Naive thymus-derived CD4-positive, alpha-beta T cell (primary cell): ENCODE data around the gene FAM161A. TPM values are rescaled to one million over a fixed set of nuclear protein-coding genes. Genes with fewer than 3 reads are reported as not detected.

ENCODE experiments used
- ATAC-seq: fragments of 150-1000 bp; cut with Tn5 transposase; 2 replicates; pipeline ENCODE4 v1.10.0; 2021; ENCODE audit warnings: mild to moderate bottlenecking, moderate library complexity
- CTCF ChIA-PET: fragments of 350-600 bp; sonication (Branson Sonifier 250); formaldehyde crosslinking; loops from one replicate; lab custom pipeline; 2021; ENCODE audit warnings: antibody characterized with exemption; lab: Charles Lee
- POLR2A ChIA-PET: fragments of 350-600 bp; sonication (Branson Sonifier 250); formaldehyde crosslinking; loops from one replicate; lab custom pipeline; 2021; ENCODE audit warnings: antibody characterized with exemption, inconsistent platforms; lab: Charles Lee
- DNase-seq, 9 donors: peaks; one replicate each; pipeline versions ENCODE4 v3.0.0 to v3.0.0-alpha.2; 2020 to 2022; ENCODE audit warnings: mixed read lengths in 1 of 9
- H3K27ac ChIP-seq: one replicate; pipeline ENCODE4 v1.7.0; 2013; ENCODE audit warnings: mild to moderate bottlenecking, low read depth, low read length, moderate library complexity
- H3K27me3 ChIP-seq, 2 donors: one replicate each; pipeline ENCODE4 v1.7.0; 2013; ENCODE audit warnings: low read length in 2 of 2, mild to moderate bottlenecking in 2 of 2, moderate library complexity in 2 of 2; ENCODE audit not compliant: control insufficient read depth in 2 of 2, insufficient read depth in 2 of 2
- H3K36me3 ChIP-seq, 3 experiments: 1 replicate in 2 of 3; 2 replicates in 1 of 3; pipeline ENCODE4 v1.7.0; 2013; ENCODE audit warnings: low read length in 3 of 3, mild to moderate bottlenecking in 3 of 3, moderate library complexity in 1 of 3; ENCODE audit not compliant: insufficient read depth in 3 of 3, control insufficient read depth in 2 of 3
- H3K4me1 ChIP-seq, 2 donors: one replicate each; pipeline ENCODE4 v1.7.0; 2013; ENCODE audit warnings: low read length in 2 of 2, mild to moderate bottlenecking in 2 of 2, moderate library complexity in 1 of 2; ENCODE audit not compliant: control insufficient read depth in 2 of 2, insufficient read depth in 2 of 2
- H3K4me3 ChIP-seq: 2 replicates; pipeline ENCODE4 v1.7.0; 2013; ENCODE audit warnings: mild to moderate bottlenecking, low read length
- H3K9me3 ChIP-seq, 3 experiments: 1 replicate in 2 of 3; 2 replicates in 1 of 3; pipeline ENCODE4 v1.7.0; 2013; ENCODE audit warnings: low read length in 3 of 3; ENCODE audit not compliant: control insufficient read depth in 2 of 3
- H3K27ac Mint-ChIP-seq, 9 donors: one replicate each; pipeline ENCODE4 v1.8.0; 2020 to 2022; ENCODE audit warnings: mixed read lengths in 9 of 9, mild to moderate bottlenecking in 8 of 9, moderate library complexity in 5 of 9, inconsistent platforms in 2 of 9
- H3K27me3 Mint-ChIP-seq, 5 donors: one replicate each; pipeline ENCODE4 v1.8.0; 2021 to 2022; ENCODE audit warnings: mixed read lengths in 5 of 5, mild to moderate bottlenecking in 1 of 5
- H3K36me3 Mint-ChIP-seq, 5 donors: one replicate each; pipeline ENCODE4 v1.8.0; 2020 to 2022; ENCODE audit warnings: mixed read lengths in 5 of 5, mild to moderate bottlenecking in 3 of 5, inconsistent platforms in 1 of 5
- H3K4me1 Mint-ChIP-seq, 7 donors: one replicate each; pipeline ENCODE4 v1.8.0; 2020 to 2022; ENCODE audit warnings: mixed read lengths in 7 of 7, mild to moderate bottlenecking in 3 of 7, inconsistent platforms in 1 of 7
- H3K4me3 Mint-ChIP-seq, 10 donors: one replicate each; pipeline ENCODE4 v1.8.0; 2020 to 2022; ENCODE audit warnings: mild to moderate bottlenecking in 10 of 10, mixed read lengths in 10 of 10, moderate library complexity in 6 of 10, inconsistent platforms in 2 of 10
- H3K9me3 Mint-ChIP-seq, 11 donors: one replicate each; pipeline ENCODE4 v1.8.0; 2020 to 2022; ENCODE audit warnings: mixed read lengths in 11 of 11, mild to moderate bottlenecking in 4 of 11, inconsistent platforms in 1 of 11, moderate library complexity in 1 of 11
- intact Hi-C, 2 donors: fragments of 100-400 bp; cut with micrococcal nuclease; formaldehyde crosslinking; loops; one replicate each; pipeline ENCODE4 v1.15.1; 2023
- polyA plus RNA-seq, 2 donors: library from polyadenylated mRNA; unstranded; fragments of 300-500 nt; fragmentation: Illumina TruSeq; gene quantifications; one replicate each; pipeline ENCODE4 v1.2.3, GENCODE V29; 2021
- total RNA-seq, 6 experiments: library from RNA in 5 of 6; stranded (reverse) in 5 of 6; gene quantifications; 1 replicate in 5 of 6; 2 replicates in 1 of 6; pipeline ENCODE4 v1.2.3 and lab custom pipeline; 2021 to 2026

The FAM161A gene
- total and polyA plus RNA-seq, 7 experiments from 2014 or later = 1.9 to 4.7 (median 2.1) TPM

DNA sequence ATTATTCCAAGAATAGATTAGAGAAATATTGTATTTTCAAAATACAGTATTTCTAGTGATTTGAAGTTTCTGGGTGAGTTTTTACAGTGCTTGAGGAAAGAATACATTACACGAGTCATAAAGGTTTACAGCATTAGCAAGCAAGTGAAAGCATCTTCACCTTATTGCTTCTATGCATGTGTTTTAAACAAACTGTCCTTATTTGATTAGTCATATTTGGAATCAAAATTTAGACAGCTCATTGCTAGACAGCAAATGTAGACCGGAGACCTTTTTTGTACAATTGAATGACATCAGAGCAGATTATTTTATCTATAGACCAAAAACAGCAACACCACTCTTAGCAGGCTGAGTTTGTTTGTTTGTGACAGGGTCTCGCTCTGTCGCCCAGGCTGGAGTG lies 69.2 kb downstream of the FAM161A start:
- DNase-seq = no peak
- Mint-ChIP-seq H3K4me1 (no peaks in the 10 kb centered on the region), H3K36me3 (peaks cover 0 to 6% (median 0%) of the 10 kb centered on the region in 5 donors), H3K27ac (no peak overlapping the region), H3K4me3 (no peak overlapping the region), H3K9me3 (peaks cover 0 to 14% (median 8%) of the 10 kb centered on the region in 11 donors), H3K27me3 (peaks cover 0 to 26% (median 15%) of the 10 kb centered on the region in 5 donors)
- intact Hi-C loops = no loop called here
- Histone ChIP-seq H3K4me1 (no peaks in the 10 kb centered on the region), H3K27me3 (no peaks in the 10 kb centered on the region), H3K9me3 (no peaks in the 10 kb centered on the region), H3K27ac (no peak overlapping the region), H3K36me3 (no peaks in the 10 kb centered on the region), H3K4me3 (no peak overlapping the region)
- no peak for ATAC-seq
- ChIA-PET CTCF (no interaction called here), POLR2A (no interaction called here)

DNA sequence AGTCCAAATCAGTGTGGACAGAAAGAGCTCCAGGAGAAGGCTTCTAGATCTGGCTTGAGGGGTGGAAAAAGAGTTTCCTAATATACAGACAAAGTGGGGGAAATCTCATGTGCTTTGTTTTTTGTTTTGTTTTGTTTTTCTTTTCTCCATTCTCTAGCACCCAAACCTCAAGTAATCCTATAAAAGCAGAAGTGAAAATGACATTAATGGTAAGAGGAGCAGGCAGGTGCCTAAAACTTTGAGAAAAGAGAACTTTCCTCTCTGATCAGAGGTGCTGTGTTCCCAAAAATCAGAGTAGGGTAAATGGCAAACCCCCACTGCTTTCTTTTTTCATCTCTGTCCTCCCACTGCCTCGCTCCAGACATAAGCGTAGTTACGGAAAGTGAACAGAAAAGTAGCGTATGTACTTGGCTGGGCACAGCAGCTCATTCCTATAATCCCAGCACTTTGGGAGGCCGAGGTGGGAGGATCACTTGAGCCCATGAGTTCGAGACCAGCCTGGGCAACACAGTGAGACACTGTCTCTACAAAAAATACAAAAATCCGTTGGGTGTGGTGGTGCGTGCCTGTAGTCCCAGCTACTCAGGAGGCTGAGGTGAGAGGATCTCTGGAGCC lies 77.8 kb downstream of the FAM161A start:
- H3K4me3 Mint-ChIP-seq = no peak overlapping the region
- H3K36me3 Mint-ChIP-seq = peaks cover 0 to 9% (median 0%) of the 10 kb centered on the region in 5 donors
- peaks cover 0 to 18% (median 8%) of the 10 kb centered on the region in 11 donors for H3K9me3 Mint-ChIP-seq
- intact Hi-C loops = no loop called here
- ATAC-seq (no peak), DNase-seq (no peak)
- H3K27ac ChIP-seq = no peak overlapping the region
- peaks cover 0 to 2% (median 0%) of the 10 kb centered on the region in 7 donors for H3K4me1 Mint-ChIP-seq
- peaks cover 21 to 42% (median 31%) of the 10 kb centered on the region in 5 donors for H3K27me3 Mint-ChIP-seq
- no peaks in the 10 kb centered on the region for H3K27me3 ChIP-seq
- H3K9me3 ChIP-seq = no peaks in the 10 kb centered on the region
- no peaks in the 10 kb centered on the region for H3K36me3 ChIP-seq
- H3K4me3 ChIP-seq = no peak overlapping the region
- no peaks in the 10 kb centered on the region for H3K4me1 ChIP-seq
- POLR2A ChIA-PET = no interaction called here
- CTCF ChIA-PET = no interaction called here
- H3K27ac Mint-ChIP-seq = peak overlapping the region in 1 of 9 donors; percentile 23

Other genes with a start within 250 kb of the FAM161A start
- gene CCT4, start 34.6 kb upstream of the FAM161A start, total RNA-seq = 100 to 1,000 TPM in 2 of 5 experiments, 10 to 100 TPM in 3; 84.2 to 177 (median 90.3) TPM
- gene CCT4, start 34.6 kb upstream of the FAM161A start, polyA plus RNA-seq = 100 to 1,000 TPM; 153 to 154 TPM
- 10 to 100 TPM; 15.6 to 28.3 (median 20.8) TPM for gene COMMD1, start 51.6 kb upstream of the FAM161A start, total RNA-seq
- 10 to 100 TPM; 56.0 to 65.3 TPM for gene COMMD1, start 51.6 kb upstream of the FAM161A start, polyA plus RNA-seq